GM23338 (cell line): ENCODE measurements around the gene ASPRV1. TPM values are rescaled to one million over a fixed set of nuclear protein-coding genes. Genes with fewer than 3 reads are reported as not detected.
A peak's percentile ranks its signal among the peaks of the same experiment; 100 is the strongest.

ENCODE experiments used
- ATAC-seq: fragments of 200-7000 bp; cut with Tn5 transposase; 3 replicates; pipeline ENCODE4 v1.9.1; 2020
- DNase-seq: peaks from one replicate; pipeline ENCODE4 v3.0.0-alpha.2; 2015; ENCODE audit warnings: low spot score
- H2AFZ ChIP-seq: fragments of 200-600 bp; sonication (generic); 2 replicates; pipeline ENCODE4 v1.8.0; 2016; ENCODE audit warnings: antibody characterized with exemption, mild to moderate bottlenecking, moderate library complexity
- H3F3A ChIP-seq: fragments of 200-600 bp; sonication (generic); replicated peaks from 2 replicates; pipeline ENCODE4 v1.8.0; 2017; ENCODE audit warnings: antibody characterized with exemption, mixed run types, low read depth
- H3K27ac ChIP-seq: fragments of 200-600 bp; sonication (generic); 2 replicates; pipeline ENCODE4 v1.6.1; 2016; ENCODE audit warnings: low read depth
- H3K27me3 ChIP-seq: fragments of 200-600 bp; sonication (generic); 2 replicates; pipeline ENCODE4 v1.8.0; 2016; ENCODE audit warnings: mild to moderate bottlenecking, mixed run types, moderate library complexity; ENCODE audit not compliant: insufficient read depth
- H3K36me3 ChIP-seq: fragments of 200-600 bp; sonication (generic); 2 replicates; pipeline ENCODE4 v1.8.0; 2016; ENCODE audit warnings: mild to moderate bottlenecking; ENCODE audit not compliant: insufficient read depth
- H3K4me1 ChIP-seq: fragments of 200-600 bp; sonication (generic); 2 replicates; pipeline ENCODE4 v1.8.0; 2016; ENCODE audit warnings: mild to moderate bottlenecking, moderate library complexity; ENCODE audit not compliant: insufficient read depth
- H3K4me2 ChIP-seq: fragments of 200-600 bp; sonication (generic); 2 replicates; pipeline ENCODE4 v1.7.1; 2017; ENCODE audit warnings: mixed run types
- H3K4me3 ChIP-seq: fragments of 200-600 bp; sonication (generic); 2 replicates; pipeline ENCODE4 v1.6.1; 2016; ENCODE audit warnings: mixed run types
- H3K79me2 ChIP-seq: fragments of 200-600 bp; sonication (generic); replicated peaks from 2 replicates; pipeline ENCODE4 v1.8.0; 2017; ENCODE audit warnings: mild to moderate bottlenecking; ENCODE audit not compliant: insufficient read depth
- H3K9me2 ChIP-seq: fragments of 200-600 bp; sonication (generic); 2 replicates; pipeline ENCODE4 v1.8.0; 2017; ENCODE audit not compliant: insufficient read depth
- H4K20me1 ChIP-seq: fragments of 200-600 bp; sonication (generic); replicated peaks from 2 replicates; pipeline ENCODE4 v1.8.0; 2017; ENCODE audit warnings: mild to moderate bottlenecking; ENCODE audit not compliant: insufficient read depth
- H3K27ac Mint-ChIP-seq: 2 replicates; pipeline ENCODE4 v1.8.0; 2020; ENCODE audit warnings: inconsistent platforms, mild to moderate bottlenecking, moderate library complexity, mixed read lengths
- H3K27me3 Mint-ChIP-seq: 3 replicates; pipeline ENCODE4 v1.8.0; 2022; ENCODE audit warnings: low read depth, mild to moderate bottlenecking, moderate library complexity, mixed read lengths, inconsistent platforms; ENCODE audit not compliant: insufficient read depth, poor library complexity
- H3K36me3 Mint-ChIP-seq: 3 replicates; pipeline ENCODE4 v1.8.0; 2021; ENCODE audit warnings: low read depth, mild to moderate bottlenecking, inconsistent platforms, moderate library complexity, mixed read lengths
- H3K4me1 Mint-ChIP-seq: 3 replicates; pipeline ENCODE4 v1.8.0; 2020; ENCODE audit warnings: mild to moderate bottlenecking, inconsistent platforms, mixed read lengths
- H3K4me3 Mint-ChIP-seq: 3 replicates; pipeline ENCODE4 v1.8.0; 2021; ENCODE audit warnings: moderate library complexity, mild to moderate bottlenecking, inconsistent platforms, mixed read lengths
- H3K9me3 Mint-ChIP-seq: 3 replicates; pipeline ENCODE4 v1.8.0; 2020; ENCODE audit warnings: moderate library complexity, mild to moderate bottlenecking, inconsistent platforms, mixed read lengths
- CREB1 ChIP-seq: fragments of 250-450 bp; sonication (Bioruptor Pico); IDR thresholded peaks from 2 replicates; pipeline ENCODE4 v1.5.0; 2020; ENCODE audit warnings: low read depth, mild to moderate bottlenecking, moderate library complexity
- CTCF ChIP-seq, 2 experiments: fragments of 200-600 bp in 1 of 2; sonication (generic) in 1 of 2; conservative IDR thresholded peaks; 2 replicates each; pipeline versions ENCODE4 v1.5.1 to v1.6.1; 2016 to 2017; ENCODE audit warnings: antibody characterized with exemption in 2 of 2, low read depth in 2 of 2, mild to moderate bottlenecking in 2 of 2, moderate library complexity in 1 of 2
- ETS1 ChIP-seq: IDR thresholded peaks from 2 replicates; pipeline ENCODE4 v1.6.1; 2016; ENCODE audit warnings: antibody characterized with exemption
- EZH2 ChIP-seq: fragments of 200-600 bp; sonication (generic); IDR thresholded peaks from one replicate; pipeline ENCODE4 v1.8.0; 2017; ENCODE audit warnings: antibody characterized with exemption, mild to moderate bottlenecking, low read depth; ENCODE audit not compliant: unreplicated experiment
- JUNB ChIP-seq: IDR thresholded peaks from one replicate; pipeline ENCODE4 v1.6.1; 2016; ENCODE audit warnings: antibody characterized with exemption; ENCODE audit not compliant: unreplicated experiment
- NANOG ChIP-seq: IDR thresholded peaks from 2 replicates; pipeline ENCODE4 v1.6.1; 2016; ENCODE audit warnings: antibody characterized with exemption, borderline replicate concordance
- POLR2AphosphoS5 ChIP-seq: IDR thresholded peaks from 2 replicates; pipeline ENCODE4 v1.6.1; 2016; ENCODE audit warnings: antibody characterized with exemption, low read depth
- REST ChIP-seq: IDR thresholded peaks from one replicate; pipeline ENCODE4 v1.6.1; 2018; ENCODE audit warnings: antibody characterized with exemption; ENCODE audit not compliant: unreplicated experiment
- STAT1 ChIP-seq: IDR thresholded peaks from one replicate; pipeline ENCODE4 v1.6.1; 2016; ENCODE audit warnings: antibody characterized with exemption; ENCODE audit not compliant: unreplicated experiment
- ZNF331 ChIP-seq: fragments of 250-450 bp; sonication (Bioruptor Pico); IDR thresholded peaks from 2 replicates; pipeline ENCODE4 v1.5.0; 2020; ENCODE audit warnings: low read depth, mild to moderate bottlenecking, moderate library complexity
- polyA plus RNA-seq: library from polyadenylated mRNA; unstranded; fragments of >200 nt; fragmentation: Nextera tagmentation; extraction: Ambion mirVana; gene quantifications from 2 replicates; pipeline ENCODE4 v1.2.1, GENCODE V29; 2016
- total RNA-seq: library from RNA; depleted of rRNA; stranded (reverse); fragments of >200 nt; shearing (Covaris generic); gene quantifications from 2 replicates; pipeline ENCODE4 v1.2.3, GENCODE V29; 2014

ASPRV1 gene
- total and polyA plus RNA-seq, 2 experiments from 2014 or later: 0.60 to 1.4 TPM

GRCh38 chr2:69933839-69934613, 27.4 kb downstream of the ASPRV1 start:
- Histone ChIP-seq H3K27ac (no peak overlapping the region), H2AFZ (no peak overlapping the region)
- ATAC-seq: no peak

GRCh38 chr2:69933254-69933828, 28.1 kb downstream of the ASPRV1 start:
- Histone ChIP-seq H3F3A (no peaks in the 10 kb centered on the region), H3K36me3 (no peaks in the 10 kb centered on the region), H4K20me1 (no peaks in the 10 kb centered on the region), H3K27me3 (no peaks in the 10 kb centered on the region), H3K79me2 (no peaks in the 10 kb centered on the region), H2AFZ (no peak overlapping the region), H3K4me1 (peaks cover 4% of the 10 kb centered on the region; the same call in 1 of the 2 replicates), H3K4me3 (no peak overlapping the region), H3K9me2 (no peaks in the 10 kb centered on the region), H3K27ac (no peak overlapping the region), H3K4me2 (no peak overlapping the region)
- Mint-ChIP-seq H3K4me3 (no peak overlapping the region), H3K9me3 (no peaks in the 10 kb centered on the region), H3K27me3 (peaks cover 6% of the 10 kb centered on the region), H3K36me3 (peaks cover 6% of the 10 kb centered on the region), H3K4me1 (peaks cover 24% of the 10 kb centered on the region), H3K27ac (no peak overlapping the region)
- ATAC-seq (peak; percentile 35; the same call in 2 of the 3 replicates), DNase-seq (no peak)
- TF ChIP-seq JUNB: no peak
- TF ChIP-seq CREB1 (CRISPR knock-in tag): no peak
- no peak for TF ChIP-seq NANOG
- no peak for TF ChIP-seq POLR2AphosphoS5
- no peak for TF ChIP-seq CTCF (conservative IDR thresholded peaks at IDR 0.05; ENCODE audit: low read depth in 2 of 2)
- TF ChIP-seq ZNF331 (CRISPR knock-in tag): no peak
- no peak for TF ChIP-seq STAT1
- TF ChIP-seq ETS1: no peak
- no peak for TF ChIP-seq EZH2
- TF ChIP-seq REST: no peak

More at GRCh38 chr2:69933839-69934613, 27.4 kb downstream of the ASPRV1 start:
- Mint-ChIP-seq H3K27me3 (peaks cover 6% of the 10 kb centered on the region), H3K36me3 (peaks cover 6% of the 10 kb centered on the region), H3K27ac (peak overlapping the region; percentile 53), H3K4me3 (no peak overlapping the region; the same call in 2 of the 3 replicates), H3K9me3 (no peaks in the 10 kb centered on the region), H3K4me1 (peaks cover 24% of the 10 kb centered on the region)
- no peak for DNase-seq
- Histone ChIP-seq H3K4me3 (no peak overlapping the region), H3K9me2 (no peaks in the 10 kb centered on the region), H3K4me1 (peaks cover 4% of the 10 kb centered on the region; the same call in 1 of the 2 replicates), H3F3A (no peaks in the 10 kb centered on the region), H3K27me3 (no peaks in the 10 kb centered on the region), H3K4me2 (no peak overlapping the region), H4K20me1 (no peaks in the 10 kb centered on the region), H3K36me3 (no peaks in the 10 kb centered on the region), H3K79me2 (no peaks in the 10 kb centered on the region)
- TF ChIP-seq CREB1 (CRISPR knock-in tag) (no peak), JUNB (no peak), EZH2 (no peak), CTCF (conservative IDR thresholded peaks at IDR 0.05; ENCODE audit: low read depth in 2 of 2) (no peak), POLR2AphosphoS5 (no peak)
